ENCODE data around the gene TMEM204. TPM values are rescaled to one million over a fixed set of nuclear protein-coding genes. Genes with fewer than 3 reads are reported as not detected.

TMEM204 gene
- total RNA-seq (2022; extraction: Qiagen RNA extraction), result not detected in 5 replicates

GRCh38 chr16:1533443-1533951 lies at the start of gene TMEM204:
Gene TMEM204 (plus strand): TSS chr16:1533666. CDS start chr16:1534276, 610 bp downstream.

GRCh38 chr16:1488619-1489018 lies 44.8 kb upstream of the TMEM204 start, which contains the start of gene PTX4:
Gene PTX4 (minus strand): TSS chr16:1488944. CDS start chr16:1488909, 35 bp downstream.

GRCh38 chr16:1492923-1493745 lies 40.3 kb upstream of the TMEM204 start, which contains the start of gene TELO2:
Gene TELO2 (plus strand): TSS chr16:1493360. CDS start chr16:1494282, 922 bp downstream.

Other genes starting within 250 kb of the TMEM204 start
- 156 to 190 TPM (median 161 TPM) in 5 replicates for gene UBE2I, start 224.0 kb upstream of the TMEM204 start, total RNA-seq (2022; extraction: Qiagen RNA extraction)
- 0.38 to 1.3 TPM (median 1.0 TPM) in 5 replicates for gene BAIAP3, start 200.0 kb upstream of the TMEM204 start, total RNA-seq (2022; extraction: Qiagen RNA extraction)
- 54.7 to 102 TPM (median 97.7 TPM) in 5 replicates for gene TSR3, start 181.8 kb upstream of the TMEM204 start, total RNA-seq (2022; extraction: Qiagen RNA extraction)
- gene GNPTG, start 181.7 kb upstream of the TMEM204 start, total RNA-seq (2022; extraction: Qiagen RNA extraction), result 27.0 to 40.3 TPM (median 36.2 TPM) in 5 replicates
- 25.1 to 45.3 TPM (median 44.6 TPM) in 5 replicates for gene UNKL, start 119.0 kb upstream of the TMEM204 start, total RNA-seq (2022; extraction: Qiagen RNA extraction)
- 33.3 to 40.0 TPM (median 37.9 TPM) in 5 replicates for gene UQCC4, start 112.9 kb upstream of the TMEM204 start, total RNA-seq (2022; extraction: Qiagen RNA extraction)
- gene PERCC1, start 102.6 kb upstream of the TMEM204 start, total RNA-seq (2022; extraction: Qiagen RNA extraction), result not detected in 5 replicates
- gene CCDC154, start 89.1 kb upstream of the TMEM204 start, total RNA-seq (2022; extraction: Qiagen RNA extraction), result 0.11 to 0.51 TPM (median 0.46 TPM) in 4 of 5 replicates, not detected in the other
- 53.9 to 85.2 TPM (median 80.1 TPM) in 5 replicates for gene CLCN7, start 58.6 kb upstream of the TMEM204 start, total RNA-seq (2022; extraction: Qiagen RNA extraction)
- not detected in 5 replicates for gene PTX4, start 44.7 kb upstream of the TMEM204 start, total RNA-seq (2022; extraction: Qiagen RNA extraction)
- 23.9 to 48.2 TPM (median 45.1 TPM) in 5 replicates for gene TELO2, start 40.3 kb upstream of the TMEM204 start, total RNA-seq (2022; extraction: Qiagen RNA extraction)
- gene IFT140, start 78.4 kb downstream of the TMEM204 start, total RNA-seq (2022; extraction: Qiagen RNA extraction), result 7.8 to 9.4 TPM (median 9.2 TPM) in 5 replicates
- gene CRAMP1, start 78.7 kb downstream of the TMEM204 start, total RNA-seq (2022; extraction: Qiagen RNA extraction), result 11.3 to 18.8 TPM (median 17.0 TPM) in 5 replicates
- gene JPT2, start 144.6 kb downstream of the TMEM204 start, total RNA-seq (2022; extraction: Qiagen RNA extraction), result 164 to 217 TPM (median 172 TPM) in 5 replicates
- 34.2 to 66.6 TPM (median 61.2 TPM) in 5 replicates for gene MAPK8IP3, start 172.5 kb downstream of the TMEM204 start, total RNA-seq (2022; extraction: Qiagen RNA extraction)
- 28.9 to 70.0 TPM (median 65.7 TPM) in 5 replicates for gene NME3, start 237.9 kb downstream of the TMEM204 start, total RNA-seq (2022; extraction: Qiagen RNA extraction)
- gene EME2, start 239.1 kb downstream of the TMEM204 start, total RNA-seq (2022; extraction: Qiagen RNA extraction), result 5.2 to 12.2 TPM (median 10.1 TPM) in 5 replicates
- gene MRPS34, start 239.5 kb downstream of the TMEM204 start, total RNA-seq (2022; extraction: Qiagen RNA extraction), result 153 to 277 TPM (median 252 TPM) in 5 replicates
- 15.2 to 28.8 TPM (median 25.6 TPM) in 5 replicates for gene SPSB3, start 248.9 kb downstream of the TMEM204 start, total RNA-seq (2022; extraction: Qiagen RNA extraction)
- gene NUBP2, start 249.3 kb downstream of the TMEM204 start, total RNA-seq (2022; extraction: Qiagen RNA extraction), result 57.1 to 94.6 TPM (median 90.2 TPM) in 5 replicates